Osteoblast (primary cell): ENCODE results near the gene OR13C4. TPM values are rescaled to one million over a fixed set of nuclear protein-coding genes. Genes with fewer than 3 reads are reported as not detected.
"Not testable (repeated sequence)": the region's sequence is repeated elsewhere in the genome, so short reads cannot be mapped to it uniquely, and the experiment has no call there.

ENCODE experiments used
- DNase-seq: peaks from one replicate; pipeline ENCODE4 v3.0.0; 2011; ENCODE audit warnings: low spot score, mixed read lengths; ENCODE audit not compliant: insufficient read length; ENCODE audit errors: missing footprints
- H2AFZ ChIP-seq: 2 replicates; pipeline ENCODE4 v1.6.0; 2011; ENCODE audit warnings: mild to moderate bottlenecking, low read length
- H3K27ac ChIP-seq: 2 replicates; pipeline ENCODE4 v1.5.1; 2011; ENCODE audit warnings: mild to moderate bottlenecking, low read depth, low read length, moderate library complexity
- H3K27me3 ChIP-seq: 2 replicates; pipeline ENCODE4 v1.6.0; 2012; ENCODE audit warnings: mild to moderate bottlenecking, control low read depth, inconsistent platforms, low read length, moderate library complexity; ENCODE audit not compliant: insufficient read depth
- H3K36me3 ChIP-seq: 2 replicates; pipeline ENCODE4 v1.5.1; 2011; ENCODE audit warnings: mild to moderate bottlenecking, low read length, control low read depth, moderate library complexity; ENCODE audit not compliant: insufficient read depth
- H3K4me1 ChIP-seq: 2 replicates; pipeline ENCODE4 v1.5.1; 2011; ENCODE audit warnings: mild to moderate bottlenecking, low read length, control low read depth, moderate library complexity; ENCODE audit not compliant: insufficient read depth
- H3K4me2 ChIP-seq: 2 replicates; pipeline ENCODE4 v1.6.0; 2011; ENCODE audit warnings: mild to moderate bottlenecking, low read length; ENCODE audit not compliant: insufficient read depth
- H3K4me3 ChIP-seq: fragments of 200-600 bp; sonication (generic); 3 replicates; pipeline ENCODE4 v1.5.1; 2012; ENCODE audit warnings: mild to moderate bottlenecking, low read length, inconsistent platforms; ENCODE audit not compliant: insufficient read depth
- H3K79me2 ChIP-seq: 2 replicates; pipeline ENCODE4 v1.6.0; 2012; ENCODE audit warnings: mild to moderate bottlenecking, low read length, control low read depth, inconsistent platforms; ENCODE audit not compliant: insufficient read depth
- H3K9me3 ChIP-seq: 2 replicates; pipeline ENCODE4 v1.5.1; 2011; ENCODE audit warnings: low read depth, low read length, control low read depth
- H4K20me1 ChIP-seq: 2 replicates; pipeline ENCODE4 v1.6.0; 2012; ENCODE audit warnings: mild to moderate bottlenecking, low read length, control low read depth; ENCODE audit not compliant: insufficient read depth
- total RNA-seq: library from RNA; depleted of rRNA; stranded (reverse); fragments of >200 nt; gene quantifications from 2 replicates; pipeline ENCODE4 v1.2.3, GENCODE V29; 2012
- TF ChIP-seq, protein P1 (sequence below): IDR thresholded peaks from 2 replicates; pipeline ENCODE4 v1.5.1; 2011; ENCODE audit warnings: mild to moderate bottlenecking, low read depth, low read length, moderate library complexity; ENCODE audit errors: extremely low read depth

Gene OR13C4
- total RNA-seq, 1 donor: not detected

DNA sequence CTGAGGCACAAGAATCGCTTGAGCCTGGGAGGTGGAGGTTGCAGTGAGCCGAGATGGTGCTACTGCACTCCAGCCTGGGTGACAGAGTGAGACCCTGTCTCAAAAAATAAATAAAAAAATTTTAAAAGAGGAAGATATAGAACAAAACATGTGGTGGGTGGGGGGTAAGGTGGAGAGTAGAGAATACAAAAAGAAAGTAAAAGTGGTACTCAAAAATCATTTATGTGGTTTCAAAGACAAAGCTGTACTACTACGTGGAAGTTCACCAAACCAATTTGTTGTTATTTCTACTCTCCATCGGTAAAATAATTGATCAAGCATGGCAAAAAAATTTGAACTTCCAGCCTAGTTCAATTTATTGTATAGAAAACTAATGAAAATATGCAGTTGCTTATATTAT lies 17.6 kb upstream of the OR13C4 start:
- Histone ChIP-seq H3K79me2 (no peaks in the 10 kb centered on the region), H4K20me1 (no peaks in the 10 kb centered on the region), H3K27me3 (no peaks in the 10 kb centered on the region), H3K36me3 (no peaks in the 10 kb centered on the region), H3K4me3 (no peak overlapping the region), H3K4me2 (no peak overlapping the region), H3K4me1 (no peaks in the 10 kb centered on the region), H2AFZ (no peak overlapping the region), H3K27ac (no peak overlapping the region), H3K9me3 (no peaks in the 10 kb centered on the region)
- TF ChIP-seq, protein P1, sequence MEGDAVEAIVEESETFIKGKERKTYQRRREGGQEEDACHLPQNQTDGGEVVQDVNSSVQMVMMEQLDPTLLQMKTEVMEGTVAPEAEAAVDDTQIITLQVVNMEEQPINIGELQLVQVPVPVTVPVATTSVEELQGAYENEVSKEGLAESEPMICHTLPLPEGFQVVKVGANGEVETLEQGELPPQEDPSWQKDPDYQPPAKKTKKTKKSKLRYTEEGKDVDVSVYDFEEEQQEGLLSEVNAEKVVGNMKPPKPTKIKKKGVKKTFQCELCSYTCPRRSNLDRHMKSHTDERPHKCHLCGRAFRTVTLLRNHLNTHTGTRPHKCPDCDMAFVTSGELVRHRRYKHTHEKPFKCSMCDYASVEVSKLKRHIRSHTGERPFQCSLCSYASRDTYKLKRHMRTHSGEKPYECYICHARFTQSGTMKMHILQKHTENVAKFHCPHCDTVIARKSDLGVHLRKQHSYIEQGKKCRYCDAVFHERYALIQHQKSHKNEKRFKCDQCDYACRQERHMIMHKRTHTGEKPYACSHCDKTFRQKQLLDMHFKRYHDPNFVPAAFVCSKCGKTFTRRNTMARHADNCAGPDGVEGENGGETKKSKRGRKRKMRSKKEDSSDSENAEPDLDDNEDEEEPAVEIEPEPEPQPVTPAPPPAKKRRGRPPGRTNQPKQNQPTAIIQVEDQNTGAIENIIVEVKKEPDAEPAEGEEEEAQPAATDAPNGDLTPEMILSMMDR: no peak
- no peak for DNase-seq

DNA sequence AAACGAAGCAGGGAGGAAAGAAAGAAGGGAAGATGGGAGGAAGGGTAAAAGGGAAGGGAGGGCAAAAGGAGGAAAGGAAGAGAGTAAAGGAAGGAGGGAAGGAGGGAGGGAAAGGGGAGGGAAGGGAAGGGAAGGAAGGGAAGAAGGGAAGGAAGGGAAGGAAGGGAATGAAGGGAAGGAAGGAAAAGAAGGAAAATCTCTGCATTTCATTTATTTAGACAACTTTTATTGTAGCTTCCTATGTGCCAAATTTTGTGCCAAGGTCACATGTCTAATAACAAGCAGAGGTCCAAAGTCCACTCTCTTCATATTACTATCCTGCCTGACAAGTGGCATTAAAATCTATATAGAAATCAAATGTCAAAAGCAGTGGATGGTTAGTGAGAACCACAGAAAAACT lies 12.3 kb upstream of the OR13C4 start:
- Histone ChIP-seq H3K4me1 (no peaks in the 10 kb centered on the region), H2AFZ (no peak overlapping the region), H3K36me3 (no peaks in the 10 kb centered on the region), H3K4me3 (no peak overlapping the region), H3K27ac (no peak overlapping the region), H3K27me3 (no peaks in the 10 kb centered on the region), H3K9me3 (no peaks in the 10 kb centered on the region), H3K79me2 (no peaks in the 10 kb centered on the region), H4K20me1 (no peaks in the 10 kb centered on the region), H3K4me2 (no peak overlapping the region)
- DNase-seq: no peak
- TF ChIP-seq, protein P1: no peak

DNA sequence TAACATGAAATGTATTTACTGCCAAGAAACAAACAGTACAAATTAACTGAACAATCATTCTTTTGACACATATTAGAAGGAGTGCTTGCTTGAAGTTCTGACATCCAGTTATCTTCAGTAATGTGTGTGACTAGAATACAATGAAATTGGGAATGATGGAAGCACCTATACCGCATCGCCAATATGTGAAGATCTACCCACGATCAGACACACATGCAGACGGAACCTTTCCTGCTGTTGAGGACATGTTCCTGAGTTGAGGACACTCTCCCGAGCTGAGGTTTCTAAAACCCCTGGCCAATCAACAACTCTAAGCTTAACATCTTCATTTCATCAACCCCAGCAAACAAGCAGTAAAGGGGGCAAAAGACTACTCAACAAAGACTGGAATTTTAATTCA lies 9.7 kb upstream of the OR13C4 start, which contains the start of gene OR13C3:
OR13C3 (minus strand) TSS at position 101 of the 400 bp plus-strand sequence. CDS start 133 bp downstream, outside the sequence.
- TF ChIP-seq, protein P1: no peak
- Histone ChIP-seq H3K9me3 (no peaks in the 10 kb centered on the region), H3K79me2 (no peaks in the 10 kb centered on the region), H3K4me1 (no peaks in the 10 kb centered on the region), H3K4me3 (no peak within 1 kb of the TSS), H3K4me2 (no peak within 1 kb of the TSS), H4K20me1 (no peaks in the 10 kb centered on the region), H3K27ac (no peak within 1 kb of the TSS), H2AFZ (no peak within 1 kb of the TSS), H3K27me3 (no peaks in the 10 kb centered on the region), H3K36me3 (no peaks in the 10 kb centered on the region)
- no peak for DNase-seq

DNA sequence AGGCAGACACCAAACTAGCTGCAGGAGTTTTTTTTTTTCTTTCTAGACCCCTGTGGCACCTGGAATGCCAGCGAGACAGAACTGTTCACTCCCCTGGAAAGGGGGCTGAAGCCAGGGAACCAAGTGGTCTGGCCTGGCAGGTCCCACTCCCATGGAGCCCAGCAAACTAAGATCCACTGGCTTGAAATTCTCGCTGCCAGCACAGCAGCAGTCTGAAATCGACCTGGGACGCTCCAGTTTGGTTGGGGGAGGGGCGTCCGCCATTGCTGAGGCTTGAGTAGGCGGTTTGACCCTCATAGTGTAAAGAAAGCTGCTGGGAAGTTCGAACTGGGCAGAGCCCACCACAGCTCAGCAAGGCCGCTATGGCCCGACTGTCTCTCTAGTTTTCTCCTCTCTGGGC lies 6.8 kb downstream of the OR13C4 start:
- H2AFZ ChIP-seq, H3K27ac ChIP-seq, H3K9me3 ChIP-seq, H3K36me3 ChIP-seq, H4K20me1 ChIP-seq, H3K79me2 ChIP-seq, H3K4me3 ChIP-seq, H3K27me3 ChIP-seq, DNase-seq, H3K4me1 ChIP-seq, H3K4me2 ChIP-seq: not testable (repeated sequence)

DNA sequence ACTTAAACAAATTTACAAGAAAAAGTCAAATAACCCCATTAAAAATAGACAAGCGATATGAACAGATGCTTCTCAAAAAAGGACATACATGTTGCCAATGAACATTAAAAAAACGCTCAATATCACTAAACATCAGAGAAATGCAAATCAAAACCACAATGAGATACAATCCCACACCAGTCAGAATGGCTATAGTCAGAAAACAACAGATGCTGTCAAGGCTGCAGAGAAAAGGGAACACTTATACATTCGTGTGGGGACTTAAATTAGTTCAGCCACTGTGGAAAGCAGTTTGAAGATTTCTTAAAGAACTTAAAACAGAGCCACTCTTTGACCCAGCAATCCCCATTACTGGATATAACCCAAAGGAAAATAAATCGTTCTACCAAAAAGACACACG lies 12.1 kb downstream of the OR13C4 start:
- H2AFZ ChIP-seq: no peak overlapping the region
- TF ChIP-seq, protein P1: no peak
- H4K20me1 ChIP-seq: no peaks in the 10 kb centered on the region
- H3K4me1 ChIP-seq: no peaks in the 10 kb centered on the region
- no peak overlapping the region for H3K4me3 ChIP-seq
- no peak overlapping the region for H3K4me2 ChIP-seq
- no peaks in the 10 kb centered on the region for H3K36me3 ChIP-seq
- H3K79me2 ChIP-seq: no peaks in the 10 kb centered on the region
- no peak for DNase-seq
- no peaks in the 10 kb centered on the region for H3K9me3 ChIP-seq
- H3K27ac ChIP-seq: no peak overlapping the region
- H3K27me3 ChIP-seq: no peaks in the 10 kb centered on the region
